Erythroblast (primary cell): ENCODE measurements around the gene SNPH.

Source experiments
- GATA1 ChIP-seq: IDR thresholded peaks from 2 replicates; pipeline ENCODE4 v1.6.1; 2011; ENCODE audit warnings: low read depth, mild to moderate bottlenecking, control low read depth, low read length, moderate library complexity
- POLR2A ChIP-seq: IDR thresholded peaks from 2 replicates; pipeline ENCODE4 v1.6.1; 2011; ENCODE audit warnings: mild to moderate bottlenecking, low read length

GRCh38 chr20:1331801-1332453 is 65.8 kb downstream of the SNPH start:
- TF ChIP-seq POLR2A (no peak), GATA1 (no peak)
